OCI-LY7 (cell line): ENCODE data around the gene CHST11. TPM values are rescaled to one million over a fixed set of nuclear protein-coding genes. Genes with fewer than 3 reads are reported as not detected.

Source experiments
- BruUV-seq: library from RNA; stranded (reverse); fragments of 400-500 nt; replicated peaks from 2 replicates; lab custom pipeline; 2021; lab: Mats Ljungman, UMichigan
- CTCF ChIA-PET: fragments of 300-600 bp; sonication (Branson Sonifier 250); formaldehyde crosslinking; loops from one replicate; lab custom pipeline; 2022; ENCODE audit warnings: antibody characterized with exemption; ENCODE audit not compliant: unreplicated experiment; lab: Charles Lee
- POLR2A ChIA-PET: fragments of 300-600 bp; sonication (Branson Sonifier 250); formaldehyde crosslinking; loops from one replicate; lab custom pipeline; 2022; ENCODE audit warnings: antibody characterized with exemption; lab: Charles Lee
- DNase-seq: peaks from one replicate; pipeline ENCODE4 v3.0.0-alpha.2; 2015; ENCODE audit warnings: low spot score
- H2AFZ ChIP-seq: fragments of 200-600 bp; sonication (generic), shearing (Covaris generic); 2 replicates; pipeline ENCODE4 v1.6.1; 2014; ENCODE audit warnings: mild to moderate bottlenecking, antibody characterized with exemption, low read length, moderate library complexity
- H3K27ac ChIP-seq: fragments of 200-600 bp; sonication (generic); 2 replicates; pipeline ENCODE4 v1.5.1; 2014; ENCODE audit warnings: mixed run types, low read depth, mild to moderate bottlenecking, moderate library complexity, low read length, inconsistent platforms; ENCODE audit not compliant: poor library complexity, severe bottlenecking
- H3K36me3 ChIP-seq: fragments of 200-600 bp; sonication (generic); 2 replicates; pipeline ENCODE4 v1.6.1; 2014; ENCODE audit warnings: mild to moderate bottlenecking, antibody characterized with exemption, low read length, moderate library complexity, mixed read lengths; ENCODE audit not compliant: insufficient read depth
- H3K4me1 ChIP-seq: fragments of 200-600 bp; sonication (generic); 2 replicates; pipeline ENCODE4 v1.5.1; 2014; ENCODE audit warnings: mild to moderate bottlenecking, low read length; ENCODE audit not compliant: insufficient read depth, poor library complexity, severe bottlenecking
- H3K4me2 ChIP-seq: fragments of 200-600 bp; sonication (generic); 2 replicates; pipeline ENCODE4 v1.6.1; 2014; ENCODE audit warnings: mild to moderate bottlenecking, low read length
- H3K4me3 ChIP-seq: fragments of 200-600 bp; sonication (generic); 2 replicates; pipeline ENCODE4 v1.5.1; 2014; ENCODE audit warnings: mild to moderate bottlenecking, low read depth, low read length; ENCODE audit not compliant: poor library complexity, severe bottlenecking
- H3K79me2 ChIP-seq: fragments of 200-600 bp; sonication (generic); 2 replicates; pipeline ENCODE4 v1.6.1; 2016; ENCODE audit warnings: low read depth, mild to moderate bottlenecking, low read length, moderate library complexity, mixed read lengths; ENCODE audit not compliant: insufficient read depth
- H3K9me2 ChIP-seq: fragments of 200-600 bp; sonication (generic); 2 replicates; pipeline ENCODE4 v1.6.1; 2016; ENCODE audit warnings: mild to moderate bottlenecking, low read length, mixed read lengths; ENCODE audit not compliant: insufficient read depth
- H3K9me3 ChIP-seq: fragments of 200-600 bp; sonication (generic); 2 replicates; pipeline ENCODE4 v1.6.1; 2014; ENCODE audit warnings: mild to moderate bottlenecking, mixed run types, low read length, mixed read lengths
- H4K20me1 ChIP-seq: fragments of 200-600 bp; sonication (generic); 2 replicates; pipeline ENCODE4 v1.6.1; 2014; ENCODE audit warnings: mild to moderate bottlenecking, antibody characterized with exemption, low read length, moderate library complexity, mixed read lengths; ENCODE audit not compliant: insufficient read depth
- EZH2phosphoT487 ChIP-seq: fragments of 200-600 bp; sonication (generic); IDR thresholded peaks from 2 replicates; pipeline ENCODE4 v1.6.1; 2018; ENCODE audit warnings: low read depth, borderline replicate concordance, mild to moderate bottlenecking, mixed run types, antibody characterized with exemption, low read length, moderate library complexity, mixed read lengths
- intact Hi-C: fragments of 100-400 bp; cut with micrococcal nuclease; formaldehyde crosslinking; loops from one replicate; pipeline ENCODE4 v1.10.0; 2022; ENCODE audit not compliant: unreplicated experiment
- total RNA-seq, 2 experiments: library from RNA; depleted of rRNA in 1 of 2; stranded (reverse); fragments of >200 nt in 1 of 2; shearing (Covaris generic) in 1 of 2; gene quantifications; 2 replicates each; pipeline ENCODE4 v1.2.3, GENCODE V29; 2014 to 2022
- TF ChIP-seq, protein P1 (sequence below): fragments of 200-600 bp; sonication (generic); conservative IDR thresholded peaks from 2 replicates; pipeline ENCODE4 v1.5.1; 2014; ENCODE audit warnings: mild to moderate bottlenecking, antibody characterized with exemption, low read length, moderate library complexity, mixed read lengths

Gene CHST11
- total RNA-seq, 2 experiments from 2014 or later, result 15.2 to 41.6 TPM

- no TSS peak for BruUV-seq
- Histone ChIP-seq H3K27ac (no peak overlapping the region), H3K4me1 (no peaks in the 10 kb centered on the region), H3K4me2 (no peak overlapping the region), H2AFZ (no peak overlapping the region), H3K9me3 (peaks cover 27% of the 10 kb centered on the region; the same call in 1 of the 2 replicates), H3K9me2 (no peaks in the 10 kb centered on the region; the same call in 1 of the 2 replicates), H3K79me2 (no peaks in the 10 kb centered on the region), H4K20me1 (no peaks in the 10 kb centered on the region), H3K4me3 (no peak overlapping the region), H3K36me3 (no peaks in the 10 kb centered on the region)
- CTCF ChIA-PET, result no interaction called here
- intact Hi-C loops, result no loop called here
- no peak for TF ChIP-seq EZH2phosphoT487
- TF ChIP-seq, protein P1, sequence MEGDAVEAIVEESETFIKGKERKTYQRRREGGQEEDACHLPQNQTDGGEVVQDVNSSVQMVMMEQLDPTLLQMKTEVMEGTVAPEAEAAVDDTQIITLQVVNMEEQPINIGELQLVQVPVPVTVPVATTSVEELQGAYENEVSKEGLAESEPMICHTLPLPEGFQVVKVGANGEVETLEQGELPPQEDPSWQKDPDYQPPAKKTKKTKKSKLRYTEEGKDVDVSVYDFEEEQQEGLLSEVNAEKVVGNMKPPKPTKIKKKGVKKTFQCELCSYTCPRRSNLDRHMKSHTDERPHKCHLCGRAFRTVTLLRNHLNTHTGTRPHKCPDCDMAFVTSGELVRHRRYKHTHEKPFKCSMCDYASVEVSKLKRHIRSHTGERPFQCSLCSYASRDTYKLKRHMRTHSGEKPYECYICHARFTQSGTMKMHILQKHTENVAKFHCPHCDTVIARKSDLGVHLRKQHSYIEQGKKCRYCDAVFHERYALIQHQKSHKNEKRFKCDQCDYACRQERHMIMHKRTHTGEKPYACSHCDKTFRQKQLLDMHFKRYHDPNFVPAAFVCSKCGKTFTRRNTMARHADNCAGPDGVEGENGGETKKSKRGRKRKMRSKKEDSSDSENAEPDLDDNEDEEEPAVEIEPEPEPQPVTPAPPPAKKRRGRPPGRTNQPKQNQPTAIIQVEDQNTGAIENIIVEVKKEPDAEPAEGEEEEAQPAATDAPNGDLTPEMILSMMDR, result no peak
- DNase-seq, result no peak
- POLR2A ChIA-PET, result no interaction called here
Measured at GRCh38 chr12:104772336-104772735, 315.6 kb downstream of the CHST11 start.

- Histone ChIP-seq H2AFZ (no peak overlapping the region), H3K9me2 (no peaks in the 10 kb centered on the region; the same call in 1 of the 2 replicates), H3K9me3 (peaks cover 39% of the 10 kb centered on the region), H3K27ac (no peak overlapping the region), H3K36me3 (no peaks in the 10 kb centered on the region), H4K20me1 (no peaks in the 10 kb centered on the region), H3K4me3 (no peak overlapping the region), H3K4me2 (no peak overlapping the region), H3K4me1 (no peaks in the 10 kb centered on the region), H3K79me2 (no peaks in the 10 kb centered on the region)
- POLR2A ChIA-PET, result interaction anchor here (0.5 to 0.6 kb wide), 2 partner anchors 285 to 371 kb away, joined by 4 read pairs; no protein-coding TSS in a partner anchor
- CTCF ChIA-PET, result no interaction called here
- intact Hi-C loops, result no loop called here
- no TSS peak for BruUV-seq
- DNase-seq, result no peak
- TF ChIP-seq EZH2phosphoT487, result no peak
- TF ChIP-seq, protein P1, result no peak
Measured at GRCh38 chr12:104775731-104776231, 319.0 kb downstream of the CHST11 start.

DNA sequence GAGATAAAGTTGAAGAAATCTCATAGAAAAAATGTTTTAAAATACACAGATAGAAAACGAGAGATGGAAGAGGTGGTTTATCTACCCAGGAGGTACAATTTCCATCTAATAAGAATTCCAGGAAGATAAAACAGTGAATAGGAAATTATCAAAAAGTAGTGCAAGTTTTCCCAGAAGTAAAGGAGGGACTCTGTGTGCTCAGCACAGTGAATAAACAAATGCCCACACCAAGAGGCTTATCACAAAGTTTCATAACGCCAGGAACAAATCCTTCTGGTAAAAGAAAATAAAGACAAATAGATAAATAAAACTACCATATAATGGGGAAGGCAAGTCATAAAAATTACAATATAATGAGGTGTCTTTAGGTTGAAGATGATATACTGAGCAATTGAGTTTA lies 322.4 kb downstream of the CHST11 start:
- no TSS peak for BruUV-seq
- Histone ChIP-seq H3K36me3 (no peaks in the 10 kb centered on the region), H3K4me2 (no peak overlapping the region), H3K9me2 (no peaks in the 10 kb centered on the region; the same call in 1 of the 2 replicates), H3K4me3 (no peak overlapping the region), H2AFZ (no peak overlapping the region), H3K27ac (no peak overlapping the region), H3K79me2 (no peaks in the 10 kb centered on the region), H4K20me1 (no peaks in the 10 kb centered on the region), H3K9me3 (peaks cover 30% of the 10 kb centered on the region), H3K4me1 (no peaks in the 10 kb centered on the region)
- ChIA-PET POLR2A (no interaction called here), CTCF (no interaction called here)
- DNase-seq, result no peak
- no peak for TF ChIP-seq EZH2phosphoT487
- TF ChIP-seq, protein P1, result no peak
- intact Hi-C loops, result no loop called here
